Endothelial cell of umbilical vein (primary cell): ENCODE results near the gene C1orf167. TPM values are rescaled to one million over a fixed set of nuclear protein-coding genes. Genes with fewer than 3 reads are reported as not detected.

Experiments used
- BruUV-seq: library from RNA; stranded (reverse); fragments of 400-500 nt; replicated peaks from 2 replicates; lab custom pipeline; 2021; lab: Mats Ljungman, UMichigan
- CTCF ChIA-PET: fragments of 300-600, 350-600 bp; sonication (Branson Sonifier 250); formaldehyde crosslinking; loops from one replicate; lab custom pipeline; 2021; ENCODE audit warnings: antibody characterized with exemption, inconsistent platforms; lab: Charles Lee
- POLR2A ChIA-PET: fragments of 300-600, 350-600 bp; sonication (Branson Sonifier 250); formaldehyde crosslinking; loops from one replicate; lab custom pipeline; 2021; ENCODE audit warnings: antibody characterized with exemption, inconsistent platforms; lab: Charles Lee
- DNase-seq: peaks from one replicate; pipeline ENCODE4 v3.0.0-alpha.2; 2011; ENCODE audit warnings: low read depth, low spot score
- FAIRE-seq: peaks from 2 replicates; lab custom pipeline; 2011; peaks lifted over from hg19 to GRCh38; lab: Jason Lieb, UNC
- H2AFZ ChIP-seq: 2 replicates; pipeline ENCODE4 v1.6.0; 2012; ENCODE audit warnings: low read depth, low read length, control low read depth, inconsistent platforms
- H3K27ac ChIP-seq: 2 replicates; pipeline ENCODE4 v1.5.1; 2011; ENCODE audit warnings: low read depth, mild to moderate bottlenecking, control low read depth, low read length, moderate library complexity; ENCODE audit not compliant: insufficient read depth
- H3K27me3 ChIP-seq, 2 experiments: 2 replicates each; pipeline versions ENCODE4 v1.6.0 to v1.6.1; 2011; ENCODE audit warnings: low read length in 2 of 2, mixed read lengths in 1 of 2; ENCODE audit not compliant: control insufficient read depth in 2 of 2, insufficient read depth in 2 of 2
- H3K36me3 ChIP-seq, 2 experiments: 2 replicates in 1 of 2; 3 replicates in 1 of 2; pipeline ENCODE4 v1.5.1; 2011; ENCODE audit warnings: low read length in 2 of 2, mild to moderate bottlenecking in 1 of 2, moderate library complexity in 1 of 2; ENCODE audit not compliant: control insufficient read depth in 2 of 2, insufficient read depth in 2 of 2; ENCODE audit errors: extremely low read depth in 1 of 2
- H3K4me1 ChIP-seq: 3 replicates; pipeline ENCODE4 v1.5.1; 2011; ENCODE audit warnings: mild to moderate bottlenecking, low read length; ENCODE audit not compliant: control insufficient read depth, insufficient read depth; ENCODE audit errors: extremely low read depth
- H3K4me2 ChIP-seq: 2 replicates; pipeline ENCODE4 v1.6.1; 2011; ENCODE audit warnings: low read length, control low read depth, mixed read lengths; ENCODE audit not compliant: insufficient read depth
- H3K4me3 ChIP-seq, 3 experiments: fragments of 200-600 bp in 1 of 3; sonication (generic), shearing (Covaris generic) in 1 of 3; replicated peaks in 1 of 3; 2 replicates each; pipeline ENCODE4 v1.5.1; 2011 to 2016; ENCODE audit warnings: control low read depth in 3 of 3, low read length in 3 of 3, mild to moderate bottlenecking in 2 of 3, inconsistent platforms in 1 of 3, low read depth in 1 of 3, moderate library complexity in 1 of 3; ENCODE audit not compliant: insufficient read depth in 1 of 3
- H3K79me2 ChIP-seq: 2 replicates; pipeline ENCODE4 v1.6.0; 2012; ENCODE audit warnings: low read length, inconsistent platforms; ENCODE audit not compliant: control insufficient read depth, insufficient read depth
- H3K9ac ChIP-seq: replicated peaks from 2 replicates; pipeline ENCODE3; 2011; ENCODE audit warnings: low read length, control low read depth; ENCODE audit not compliant: insufficient read depth; ENCODE audit errors: extremely low read depth
- H3K9me1 ChIP-seq: replicated peaks from 3 replicates; pipeline ENCODE4 v1.6.0; 2011; ENCODE audit warnings: mild to moderate bottlenecking, low read length; ENCODE audit not compliant: control insufficient read depth, insufficient read depth; ENCODE audit errors: extremely low read depth
- H3K9me3 ChIP-seq: replicated peaks from 2 replicates; pipeline ENCODE4 v1.5.1; 2012; ENCODE audit warnings: low read length, inconsistent platforms; ENCODE audit not compliant: control insufficient read depth, insufficient read depth
- H4K20me1 ChIP-seq: replicated peaks from 2 replicates; pipeline ENCODE3; 2011; ENCODE audit warnings: mild to moderate bottlenecking, low read length; ENCODE audit not compliant: control insufficient read depth, insufficient read depth; ENCODE audit errors: extremely low read depth
- CTCF ChIP-seq, 2 donors: IDR thresholded peaks; 1 replicate in 1 of 2; 2 replicates in 1 of 2; pipeline ENCODE4 v1.5.1; 2011; ENCODE audit warnings: low read length in 2 of 2, mild to moderate bottlenecking in 2 of 2, moderate library complexity in 2 of 2, control low read depth in 1 of 2, inconsistent platforms in 1 of 2, low read depth in 1 of 2; ENCODE audit not compliant: insufficient read depth in 1 of 2; ENCODE audit errors: extremely low read depth in 1 of 2
- EZH2 ChIP-seq: IDR thresholded peaks from 2 replicates; pipeline ENCODE4 v1.6.1; 2012; ENCODE audit warnings: borderline replicate concordance, low read depth, mild to moderate bottlenecking, moderate library complexity, low read length, inconsistent platforms; ENCODE audit not compliant: severe bottlenecking
- FOS ChIP-seq: IDR thresholded peaks from 2 replicates; pipeline ENCODE4 v1.6.1; 2011; ENCODE audit warnings: mild to moderate bottlenecking, low read length, moderate library complexity, borderline replicate concordance; ENCODE audit not compliant: insufficient read depth
- GATA2 ChIP-seq: IDR thresholded peaks from 2 replicates; pipeline ENCODE4 v1.7.0; 2011; ENCODE audit warnings: low read depth, mild to moderate bottlenecking, moderate library complexity, mixed read lengths, low read length; ENCODE audit not compliant: insufficient read length, insufficient read depth
- JUN ChIP-seq: IDR thresholded peaks from 2 replicates; pipeline ENCODE4 v1.6.1; 2011; ENCODE audit warnings: borderline replicate concordance, low read depth; ENCODE audit not compliant: insufficient read length, insufficient read depth
- MAX ChIP-seq: IDR thresholded peaks from 2 replicates; pipeline ENCODE4 v1.6.1; 2011; ENCODE audit not compliant: insufficient read depth, insufficient read length
- MYC ChIP-seq: IDR thresholded peaks from one replicate; pipeline ENCODE4 v1.6.1; 2011; ENCODE audit warnings: mild to moderate bottlenecking, low read depth, low read length
- POLR2A ChIP-seq: IDR thresholded peaks from 2 replicates; pipeline ENCODE4 v1.6.1; 2012; ENCODE audit warnings: low read depth, mild to moderate bottlenecking, control low read depth, low read length
- POLR2AphosphoS5 ChIP-seq: IDR thresholded peaks from 2 replicates; pipeline ENCODE4 v1.6.1; 2012; ENCODE audit warnings: low read depth, mild to moderate bottlenecking, control low read depth, low read length, moderate library complexity; ENCODE audit not compliant: insufficient read depth
- dilution Hi-C: fragments of 300-500 bp; cut with MboI; formaldehyde crosslinking; loops from one replicate; pipeline ENCODE4 v1.15.0; 2019; ENCODE audit warnings: low sequenced_read_pairs; ENCODE audit not compliant: extremely low pct_ligation_motif_present
- intact Hi-C: fragments of 100-400 bp; cut with micrococcal nuclease; formaldehyde crosslinking; loops from one replicate; pipeline ENCODE4 v1.10.0; 2022
- polyA plus RNA-seq, 4 experiments: library from polyadenylated mRNA; depleted of rRNA in 3 of 4; stranded (reverse) in 3 of 4; unstranded in 1 of 4; fragments of >200 nt; gene quantifications; 2 replicates each; pipeline versions ENCODE4 v1.2.1 to v1.2.3, GENCODE V29; 2011 to 2012; ENCODE audit warnings: missing spikeins in 1 of 4
- total RNA-seq: library from RNA; stranded (reverse); gene quantifications from 2 replicates; pipeline ENCODE4 v1.2.3, GENCODE V29; 2021

C1orf167 gene
- total and polyA plus RNA-seq, 2 donors (not counting 3 experiments of a cell fraction or from before 2014, with no cell fraction given): not detected

- Histone ChIP-seq H3K9ac (no peak overlapping the region), H3K79me2 (no peaks in the 10 kb centered on the region), H2AFZ (no peak overlapping the region), H3K27me3 (no peaks in the 10 kb centered on the region), H3K4me2 (no peak overlapping the region), H3K9me3 (no peaks in the 10 kb centered on the region), H3K4me3 (no peak overlapping the region), H4K20me1 (no peaks in the 10 kb centered on the region), H3K27ac (no peak overlapping the region), H3K36me3 (no peaks in the 10 kb centered on the region), H3K4me1 (no peaks in the 10 kb centered on the region), H3K9me1 (no peaks in the 10 kb centered on the region)
- FAIRE-seq: no peak
- intact Hi-C loops: no loop called here
- ChIA-PET POLR2A (no interaction called here), CTCF (interaction anchor here (1.1 kb wide), 1 partner anchor 28 kb away, joined by 3 read pairs; the partner anchor contains the start of genes CLCN6 and MTHFR)
- dilution Hi-C loops: no loop called here
- no peak for DNase-seq
- TF ChIP-seq EZH2 (no peak), JUN (no peak), FOS (no peak), GATA2 (no peak), MAX (no peak), POLR2AphosphoS5 (no peak), MYC (no peak), CTCF (IDR thresholded peaks at IDR 0.05; ENCODE audit: extremely low read depth in 1 of 2, insufficient read depth in 1 of 2, low read depth in 1 of 2, low read length in 2 of 2) (no peak), POLR2A (no peak)
- BruUV-seq: no TSS peak
These were observed 16.3 kb downstream of the C1orf167 start for GRCh38 chr1:11778336-11778735.
